GM23338 (cell line): ENCODE measurements around the gene PKD1.

Experiments used
- EZH2 ChIP-seq: fragments of 200-600 bp; sonication (generic); IDR thresholded peaks from one replicate; pipeline ENCODE4 v1.8.0; 2017; ENCODE audit warnings: antibody characterized with exemption, mild to moderate bottlenecking, low read depth; ENCODE audit not compliant: unreplicated experiment
- EZH2phosphoT487 ChIP-seq: fragments of 200-600 bp; sonication (generic); IDR thresholded peaks from one replicate; pipeline ENCODE4 v1.8.1; 2018; ENCODE audit warnings: antibody characterized with exemption; ENCODE audit not compliant: unreplicated experiment
- POLR2AphosphoS5 ChIP-seq: IDR thresholded peaks from 2 replicates; pipeline ENCODE4 v1.6.1; 2016; ENCODE audit warnings: antibody characterized with exemption, low read depth
- STAT1 ChIP-seq: IDR thresholded peaks from one replicate; pipeline ENCODE4 v1.6.1; 2016; ENCODE audit warnings: antibody characterized with exemption; ENCODE audit not compliant: unreplicated experiment
- TF ChIP-seq, protein P1 (sequence below), 2 experiments: fragments of 200-600 bp in 1 of 2; sonication (generic) in 1 of 2; conservative IDR thresholded peaks; 2 replicates each; pipeline versions ENCODE4 v1.5.1 to v1.6.1; 2016 to 2017; ENCODE audit warnings: antibody characterized with exemption in 2 of 2, low read depth in 2 of 2, mild to moderate bottlenecking in 2 of 2, moderate library complexity in 1 of 2
- TF ChIP-seq, protein P2 (sequence below): IDR thresholded peaks from one replicate; pipeline ENCODE4 v1.6.1; 2018; ENCODE audit warnings: antibody characterized with exemption; ENCODE audit not compliant: unreplicated experiment
- TF ChIP-seq, protein P3 (sequence below): IDR thresholded peaks from 2 replicates; pipeline ENCODE4 v1.6.1; 2016; ENCODE audit warnings: antibody characterized with exemption

DNA sequence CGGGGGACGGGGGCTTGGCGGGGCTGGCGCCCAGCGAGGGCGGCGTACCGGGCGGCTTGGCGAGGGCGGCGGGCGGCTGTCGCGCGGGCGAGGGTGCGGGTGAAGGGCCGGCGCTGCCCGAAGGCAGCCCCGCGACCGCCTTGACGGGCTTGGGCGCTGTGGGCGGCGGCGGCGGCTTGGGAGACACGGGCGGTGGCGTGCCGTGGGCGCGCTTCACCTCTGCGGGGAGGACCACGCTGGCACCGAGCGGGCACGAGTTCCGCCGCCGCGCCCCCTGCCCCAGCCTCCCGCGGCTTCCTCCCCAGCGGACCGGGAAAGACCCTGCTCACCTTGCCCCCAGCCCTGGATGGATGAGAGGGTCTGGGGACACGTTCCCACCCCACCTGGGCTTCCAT is 43.4 kb upstream of the PKD1 start:
- TF ChIP-seq, protein P1, sequence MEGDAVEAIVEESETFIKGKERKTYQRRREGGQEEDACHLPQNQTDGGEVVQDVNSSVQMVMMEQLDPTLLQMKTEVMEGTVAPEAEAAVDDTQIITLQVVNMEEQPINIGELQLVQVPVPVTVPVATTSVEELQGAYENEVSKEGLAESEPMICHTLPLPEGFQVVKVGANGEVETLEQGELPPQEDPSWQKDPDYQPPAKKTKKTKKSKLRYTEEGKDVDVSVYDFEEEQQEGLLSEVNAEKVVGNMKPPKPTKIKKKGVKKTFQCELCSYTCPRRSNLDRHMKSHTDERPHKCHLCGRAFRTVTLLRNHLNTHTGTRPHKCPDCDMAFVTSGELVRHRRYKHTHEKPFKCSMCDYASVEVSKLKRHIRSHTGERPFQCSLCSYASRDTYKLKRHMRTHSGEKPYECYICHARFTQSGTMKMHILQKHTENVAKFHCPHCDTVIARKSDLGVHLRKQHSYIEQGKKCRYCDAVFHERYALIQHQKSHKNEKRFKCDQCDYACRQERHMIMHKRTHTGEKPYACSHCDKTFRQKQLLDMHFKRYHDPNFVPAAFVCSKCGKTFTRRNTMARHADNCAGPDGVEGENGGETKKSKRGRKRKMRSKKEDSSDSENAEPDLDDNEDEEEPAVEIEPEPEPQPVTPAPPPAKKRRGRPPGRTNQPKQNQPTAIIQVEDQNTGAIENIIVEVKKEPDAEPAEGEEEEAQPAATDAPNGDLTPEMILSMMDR (conservative IDR thresholded peaks at IDR 0.05; ENCODE audit: low read depth in 2 of 2), result no peak
- no peak for TF ChIP-seq EZH2
- TF ChIP-seq, protein P2, sequence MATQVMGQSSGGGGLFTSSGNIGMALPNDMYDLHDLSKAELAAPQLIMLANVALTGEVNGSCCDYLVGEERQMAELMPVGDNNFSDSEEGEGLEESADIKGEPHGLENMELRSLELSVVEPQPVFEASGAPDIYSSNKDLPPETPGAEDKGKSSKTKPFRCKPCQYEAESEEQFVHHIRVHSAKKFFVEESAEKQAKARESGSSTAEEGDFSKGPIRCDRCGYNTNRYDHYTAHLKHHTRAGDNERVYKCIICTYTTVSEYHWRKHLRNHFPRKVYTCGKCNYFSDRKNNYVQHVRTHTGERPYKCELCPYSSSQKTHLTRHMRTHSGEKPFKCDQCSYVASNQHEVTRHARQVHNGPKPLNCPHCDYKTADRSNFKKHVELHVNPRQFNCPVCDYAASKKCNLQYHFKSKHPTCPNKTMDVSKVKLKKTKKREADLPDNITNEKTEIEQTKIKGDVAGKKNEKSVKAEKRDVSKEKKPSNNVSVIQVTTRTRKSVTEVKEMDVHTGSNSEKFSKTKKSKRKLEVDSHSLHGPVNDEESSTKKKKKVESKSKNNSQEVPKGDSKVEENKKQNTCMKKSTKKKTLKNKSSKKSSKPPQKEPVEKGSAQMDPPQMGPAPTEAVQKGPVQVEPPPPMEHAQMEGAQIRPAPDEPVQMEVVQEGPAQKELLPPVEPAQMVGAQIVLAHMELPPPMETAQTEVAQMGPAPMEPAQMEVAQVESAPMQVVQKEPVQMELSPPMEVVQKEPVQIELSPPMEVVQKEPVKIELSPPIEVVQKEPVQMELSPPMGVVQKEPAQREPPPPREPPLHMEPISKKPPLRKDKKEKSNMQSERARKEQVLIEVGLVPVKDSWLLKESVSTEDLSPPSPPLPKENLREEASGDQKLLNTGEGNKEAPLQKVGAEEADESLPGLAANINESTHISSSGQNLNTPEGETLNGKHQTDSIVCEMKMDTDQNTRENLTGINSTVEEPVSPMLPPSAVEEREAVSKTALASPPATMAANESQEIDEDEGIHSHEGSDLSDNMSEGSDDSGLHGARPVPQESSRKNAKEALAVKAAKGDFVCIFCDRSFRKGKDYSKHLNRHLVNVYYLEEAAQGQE, result no peak
- no peak for TF ChIP-seq EZH2phosphoT487
- no peak for TF ChIP-seq POLR2AphosphoS5
- TF ChIP-seq, protein P3, sequence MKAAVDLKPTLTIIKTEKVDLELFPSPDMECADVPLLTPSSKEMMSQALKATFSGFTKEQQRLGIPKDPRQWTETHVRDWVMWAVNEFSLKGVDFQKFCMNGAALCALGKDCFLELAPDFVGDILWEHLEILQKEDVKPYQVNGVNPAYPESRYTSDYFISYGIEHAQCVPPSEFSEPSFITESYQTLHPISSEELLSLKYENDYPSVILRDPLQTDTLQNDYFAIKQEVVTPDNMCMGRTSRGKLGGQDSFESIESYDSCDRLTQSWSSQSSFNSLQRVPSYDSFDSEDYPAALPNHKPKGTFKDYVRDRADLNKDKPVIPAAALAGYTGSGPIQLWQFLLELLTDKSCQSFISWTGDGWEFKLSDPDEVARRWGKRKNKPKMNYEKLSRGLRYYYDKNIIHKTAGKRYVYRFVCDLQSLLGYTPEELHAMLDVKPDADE, result no peak
- TF ChIP-seq STAT1, result no peak
